ENCODE results near the gene CHST13.

DNA sequence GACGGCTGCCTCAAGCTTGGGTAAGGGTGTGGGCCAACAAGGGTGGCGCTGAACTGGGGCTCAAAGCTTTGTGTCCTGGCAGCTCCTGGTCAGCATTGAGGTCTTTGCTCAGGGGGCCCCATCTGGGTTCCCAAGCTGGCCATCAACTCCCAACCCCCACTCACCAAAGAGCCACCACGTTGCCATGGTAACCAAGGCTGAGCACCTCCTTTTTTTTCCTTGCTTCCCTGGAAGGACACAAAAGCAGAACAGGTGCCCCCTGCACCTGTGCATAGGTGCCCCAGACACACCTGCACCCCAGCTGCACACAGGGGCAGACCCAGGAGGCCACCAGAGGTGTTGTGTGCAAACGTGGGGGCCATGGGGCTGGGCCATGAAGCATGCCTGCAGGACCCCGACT, 22.9 kb upstream of the CHST13 start:
- TF ChIP-seq, protein P1, sequence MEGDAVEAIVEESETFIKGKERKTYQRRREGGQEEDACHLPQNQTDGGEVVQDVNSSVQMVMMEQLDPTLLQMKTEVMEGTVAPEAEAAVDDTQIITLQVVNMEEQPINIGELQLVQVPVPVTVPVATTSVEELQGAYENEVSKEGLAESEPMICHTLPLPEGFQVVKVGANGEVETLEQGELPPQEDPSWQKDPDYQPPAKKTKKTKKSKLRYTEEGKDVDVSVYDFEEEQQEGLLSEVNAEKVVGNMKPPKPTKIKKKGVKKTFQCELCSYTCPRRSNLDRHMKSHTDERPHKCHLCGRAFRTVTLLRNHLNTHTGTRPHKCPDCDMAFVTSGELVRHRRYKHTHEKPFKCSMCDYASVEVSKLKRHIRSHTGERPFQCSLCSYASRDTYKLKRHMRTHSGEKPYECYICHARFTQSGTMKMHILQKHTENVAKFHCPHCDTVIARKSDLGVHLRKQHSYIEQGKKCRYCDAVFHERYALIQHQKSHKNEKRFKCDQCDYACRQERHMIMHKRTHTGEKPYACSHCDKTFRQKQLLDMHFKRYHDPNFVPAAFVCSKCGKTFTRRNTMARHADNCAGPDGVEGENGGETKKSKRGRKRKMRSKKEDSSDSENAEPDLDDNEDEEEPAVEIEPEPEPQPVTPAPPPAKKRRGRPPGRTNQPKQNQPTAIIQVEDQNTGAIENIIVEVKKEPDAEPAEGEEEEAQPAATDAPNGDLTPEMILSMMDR (IDR thresholded peaks at IDR 0.05), result no peak
- TF ChIP-seq POLR2A (IDR thresholded peaks at IDR 0.05), result no peak
